Caki2 (cell line): Measurements from ENCODE around the gene FOXN1. TPM values are rescaled to one million over a fixed set of nuclear protein-coding genes. Genes with fewer than 3 reads are reported as not detected.

Experiments
- DNase-seq: peaks from one replicate; pipeline ENCODE4 v3.0.0-alpha.2; 2015; ENCODE audit warnings: low read depth
- in situ Hi-C: cut with HindIII; loops from 2 replicates; pipeline ENCODE4 v1.10.0; 2016; ENCODE audit warnings: low sequenced_read_pairs, low pct_unique_long_range_greater_than_20kb, mixed read lengths
- total RNA-seq: library from RNA; depleted of rRNA; stranded (reverse); fragments of >200 nt; shearing (Covaris generic); gene quantifications from 2 replicates; pipeline ENCODE4 v1.2.3, GENCODE V29; 2014; ENCODE audit warnings: low replicate concordance

The FOXN1 gene
- total RNA-seq, 1 experiment from 2014 or later, result not detected

DNA sequence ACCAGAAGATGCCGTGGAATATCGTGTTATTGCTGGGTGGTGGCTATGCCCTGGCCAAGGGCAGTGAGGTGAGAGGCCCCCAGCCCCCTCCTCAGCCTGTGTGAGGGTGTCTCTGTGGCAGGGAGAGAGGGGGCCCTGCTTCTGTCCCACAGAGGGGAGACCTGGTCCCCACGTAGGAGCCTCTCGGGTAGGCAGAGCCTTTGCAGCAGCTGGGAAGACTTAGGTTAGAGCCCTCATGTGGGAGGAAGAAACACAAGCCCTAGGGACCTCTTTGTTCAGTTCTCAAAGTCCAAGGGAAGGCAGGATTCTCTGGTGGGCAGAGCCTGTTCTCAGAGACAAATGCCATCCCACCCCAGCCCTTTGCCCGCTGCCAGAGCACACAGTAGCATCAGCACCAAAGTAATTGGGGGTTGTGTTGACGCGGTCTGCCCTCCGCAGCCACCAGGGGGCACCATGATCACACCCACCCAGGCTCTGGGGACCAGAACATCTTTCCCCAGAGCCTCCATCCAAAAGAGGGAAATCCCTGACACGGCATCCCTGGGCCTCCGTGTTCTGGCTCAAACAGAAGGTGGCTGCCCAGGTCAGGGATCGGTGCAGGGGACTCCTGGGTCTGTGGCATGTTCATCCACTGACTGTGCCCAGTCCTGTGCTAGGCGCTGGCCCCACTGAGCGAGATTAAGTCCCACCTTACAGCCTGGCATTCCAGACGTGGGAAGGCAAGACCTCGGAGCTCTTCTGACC is 11.5 kb upstream of the FOXN1 start:
- DNase-seq, result peak; percentile 50
- in situ Hi-C loops, result no loop called here

DNA sequence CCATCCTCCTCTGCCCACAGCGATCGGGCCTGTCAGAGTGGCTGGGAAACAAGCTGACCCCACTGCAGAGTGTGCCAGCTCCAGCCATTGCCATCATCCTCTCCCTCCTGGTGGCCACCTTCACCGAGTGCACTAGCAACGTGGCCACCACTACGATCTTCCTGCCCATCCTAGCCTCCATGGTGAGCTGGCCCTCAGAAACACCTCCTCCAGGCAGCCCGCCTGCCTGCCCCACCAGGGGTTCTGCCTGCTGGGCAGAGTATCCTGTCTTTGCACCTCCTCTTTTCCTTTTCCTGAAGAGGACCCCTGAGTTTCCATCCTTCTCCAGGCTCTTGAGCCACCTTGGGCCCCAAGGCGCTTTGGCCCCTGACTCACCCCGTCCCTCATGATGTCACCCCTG is 10.5 kb upstream of the FOXN1 start:
- in situ Hi-C loops, result no loop called here
- no peak for DNase-seq

DNA sequence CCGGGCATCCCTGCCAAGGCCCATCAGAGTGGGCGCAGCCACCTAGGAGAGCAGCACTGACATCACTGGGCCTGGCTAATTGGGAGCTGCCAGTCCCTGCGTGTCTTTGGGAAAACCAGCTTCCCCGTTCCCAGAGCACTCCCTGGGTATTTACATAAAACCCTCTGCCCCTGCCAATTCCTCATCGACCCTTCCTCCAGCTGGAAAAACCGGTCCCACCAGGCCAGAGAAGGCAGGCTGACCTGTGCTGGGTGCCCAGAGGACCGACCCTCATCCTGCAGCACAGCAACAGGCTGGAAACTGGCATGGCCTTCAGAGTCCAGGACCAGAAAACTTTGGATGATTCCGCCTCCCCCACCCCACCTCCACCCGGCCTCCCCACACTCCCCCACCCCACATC is 8.2 kb upstream of the FOXN1 start:
- in situ Hi-C loops, result no loop called here
- no peak for DNase-seq

DNA sequence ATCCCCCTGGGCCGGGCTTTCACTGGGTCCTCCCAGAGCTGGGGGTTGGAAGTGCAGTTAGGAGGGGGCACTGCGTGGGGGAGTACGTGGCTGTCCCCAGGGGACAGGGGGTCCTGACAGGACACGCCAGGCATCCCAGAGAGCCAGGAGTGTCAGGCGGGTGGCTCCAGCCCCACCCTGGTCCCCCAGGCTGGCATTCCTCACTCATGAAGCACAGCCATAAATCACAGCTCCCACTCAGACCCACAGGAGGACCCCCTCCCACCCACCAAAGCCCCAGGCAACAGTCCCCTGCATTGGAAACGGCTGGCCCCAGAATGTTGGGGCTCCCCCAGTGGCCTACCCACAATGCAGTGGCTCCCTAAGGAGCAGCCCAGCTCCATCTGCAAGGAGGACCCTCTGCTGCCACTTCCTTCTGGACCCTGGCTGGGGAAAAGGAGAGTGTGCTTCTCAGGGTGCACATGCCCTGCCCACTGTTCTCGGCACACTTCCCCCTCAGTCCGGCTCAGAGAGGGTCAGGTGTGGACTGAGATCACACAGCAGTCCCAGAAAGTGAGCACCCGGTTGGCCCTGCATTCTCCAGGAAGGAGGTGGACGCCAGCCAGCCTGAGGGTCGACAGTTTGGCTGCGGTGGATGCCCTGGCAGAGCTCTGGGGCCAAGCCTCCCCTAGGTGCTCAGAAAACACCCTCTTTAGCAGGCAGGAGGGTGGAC is 7.3 kb upstream of the FOXN1 start:
- in situ Hi-C loops, result no loop called here
- no peak for DNase-seq

DNA sequence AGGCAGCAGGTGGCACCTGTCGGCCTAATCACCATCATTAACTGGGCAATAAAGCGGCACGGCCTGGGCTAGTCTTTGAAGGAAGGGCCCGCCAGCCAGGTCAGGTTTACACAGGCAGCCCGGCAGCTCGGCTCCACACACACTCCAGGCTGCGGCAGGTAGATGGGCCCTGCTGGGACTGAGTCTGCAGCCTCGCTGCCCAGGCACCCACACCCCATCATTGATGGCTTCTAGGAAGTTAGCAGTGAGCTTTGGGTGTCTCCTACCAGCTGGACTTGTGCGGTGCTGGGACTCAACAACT is 6.8 kb upstream of the FOXN1 start:
- in situ Hi-C loops, result no loop called here
- DNase-seq, result no peak

DNA sequence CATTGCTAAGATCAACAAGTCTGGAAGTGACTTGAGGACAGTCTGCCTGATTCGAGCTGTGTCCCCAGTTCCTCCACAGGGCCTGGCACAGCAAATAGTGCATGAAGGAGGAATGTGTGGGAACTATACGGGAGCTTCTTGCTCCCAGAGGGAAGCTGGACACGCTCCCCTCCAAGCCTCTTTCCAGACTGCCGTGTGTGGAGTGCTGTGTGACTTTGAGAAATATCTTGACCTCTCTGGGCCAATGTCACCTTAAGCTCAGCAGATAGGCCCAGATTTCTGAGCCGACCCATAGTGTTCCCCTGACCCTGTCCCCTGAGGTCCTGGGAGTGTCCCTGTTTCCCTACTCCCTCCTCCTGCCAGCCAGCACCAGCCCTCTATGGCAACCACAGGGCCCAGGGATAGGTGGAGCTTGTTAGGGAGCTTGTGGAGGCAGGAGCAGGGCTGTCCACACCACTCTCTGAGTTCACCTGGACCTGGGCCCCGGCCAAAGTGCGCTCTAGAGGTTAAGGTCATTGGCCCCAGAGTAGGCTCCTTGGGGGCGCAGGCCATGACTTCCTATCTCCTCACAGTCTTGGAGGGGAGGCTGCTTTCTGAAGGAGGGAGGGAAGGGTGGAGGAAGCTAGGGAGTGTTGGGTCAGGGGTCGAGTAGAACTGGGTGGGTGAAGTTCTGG is 6.3 kb upstream of the FOXN1 start:
- in situ Hi-C loops, result no loop called here

DNA sequence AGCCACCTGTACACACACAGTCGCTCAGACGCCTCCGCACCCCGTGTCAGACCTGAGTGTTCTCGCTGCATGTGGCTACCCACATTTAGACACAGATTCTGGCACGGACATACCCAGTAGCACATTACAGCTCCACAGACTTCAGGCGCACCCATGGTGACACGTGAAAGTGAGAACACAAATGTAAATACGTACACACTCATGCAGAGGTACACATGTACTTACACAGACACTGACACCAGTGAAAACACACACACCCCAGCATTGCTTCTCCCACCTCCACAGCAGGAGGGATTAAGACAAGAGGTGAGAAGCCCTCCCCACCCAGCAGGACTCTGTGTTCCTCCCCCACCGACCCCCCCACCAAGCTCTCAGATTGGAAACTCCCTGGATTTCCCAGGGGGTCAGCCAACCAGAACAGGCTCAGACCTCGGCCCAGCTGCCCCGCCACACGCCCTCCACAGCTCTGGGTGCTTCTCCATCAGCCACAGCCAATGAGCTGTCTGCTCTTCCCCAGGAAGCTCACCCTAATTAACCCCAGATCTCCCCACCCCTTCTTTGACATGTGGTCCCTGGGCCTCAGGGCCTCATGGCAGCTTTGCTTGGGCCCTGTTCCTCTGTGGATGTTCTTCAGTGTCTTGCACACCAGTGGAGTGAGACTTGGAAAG is 5.3 kb upstream of the FOXN1 start:
- DNase-seq, result peak; percentile 40
- in situ Hi-C loops, result no loop called here

More for the DNA sequence above, 6.3 kb upstream of the FOXN1 start:
- DNase-seq, result no peak

DNA sequence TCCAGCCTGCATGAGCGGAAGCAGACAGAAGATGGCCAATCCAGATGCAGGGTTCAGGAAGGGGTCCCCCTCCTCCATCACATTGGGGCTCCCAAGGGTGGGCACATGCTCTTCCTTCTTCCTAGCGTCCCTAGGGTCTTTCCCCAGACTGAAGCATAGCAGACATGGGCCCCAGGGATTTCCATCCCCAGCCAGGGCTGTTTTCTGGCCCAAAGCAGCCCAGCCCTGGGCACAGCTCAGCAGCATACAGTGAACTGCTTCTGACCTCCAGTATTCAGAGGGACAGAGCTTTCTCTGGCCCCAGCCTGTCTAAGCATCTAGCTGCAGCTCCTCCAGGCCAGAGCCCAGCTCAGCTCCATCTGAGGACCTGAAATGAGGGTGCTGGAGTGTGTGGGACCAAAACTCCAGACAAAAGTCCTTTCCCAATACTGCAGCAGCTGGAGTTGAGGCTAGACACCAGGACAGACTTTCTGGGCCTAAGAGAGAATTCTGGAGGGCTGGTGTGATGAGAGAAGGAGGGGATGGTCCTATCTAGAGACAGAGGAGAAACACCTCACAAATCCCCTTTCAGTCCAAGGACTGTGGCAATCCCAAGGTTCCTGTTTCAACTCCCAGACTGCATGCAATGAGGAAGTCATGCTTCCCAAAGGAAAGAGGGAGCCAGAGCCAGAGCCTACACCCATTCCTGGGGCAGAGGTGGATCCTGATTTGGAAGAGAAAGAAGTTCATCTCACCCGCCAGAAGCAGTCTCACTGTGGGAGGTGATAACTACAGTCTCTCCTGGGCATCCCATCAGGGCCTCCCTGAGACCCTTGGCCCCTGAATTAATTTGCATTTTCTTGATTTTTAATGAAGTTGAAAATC is 4.5 kb upstream of the FOXN1 start:
- no peak for DNase-seq
- in situ Hi-C loops, result no loop called here

DNA sequence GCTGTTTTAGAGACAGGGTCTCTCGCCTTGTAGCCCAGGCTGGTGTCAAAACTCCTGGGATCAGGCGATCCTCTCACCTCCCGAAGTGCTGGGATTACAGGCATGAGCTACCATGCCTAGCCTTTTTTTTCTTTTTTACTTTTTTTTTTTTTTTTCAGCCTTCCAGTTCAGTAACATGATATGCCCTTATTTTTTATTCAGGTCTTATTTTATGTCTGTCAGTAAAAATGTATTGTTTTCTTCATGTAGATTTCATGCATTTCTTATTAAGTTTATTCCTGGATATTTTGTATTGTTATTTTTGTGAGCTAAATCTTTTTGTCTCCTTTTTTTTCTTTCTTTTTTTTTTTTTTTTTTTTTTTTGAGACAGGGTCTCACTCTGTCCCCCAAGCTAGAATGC is 2.7 kb upstream of the FOXN1 start:
- in situ Hi-C loops, result no loop called here
- DNase-seq, result no peak

DNA sequence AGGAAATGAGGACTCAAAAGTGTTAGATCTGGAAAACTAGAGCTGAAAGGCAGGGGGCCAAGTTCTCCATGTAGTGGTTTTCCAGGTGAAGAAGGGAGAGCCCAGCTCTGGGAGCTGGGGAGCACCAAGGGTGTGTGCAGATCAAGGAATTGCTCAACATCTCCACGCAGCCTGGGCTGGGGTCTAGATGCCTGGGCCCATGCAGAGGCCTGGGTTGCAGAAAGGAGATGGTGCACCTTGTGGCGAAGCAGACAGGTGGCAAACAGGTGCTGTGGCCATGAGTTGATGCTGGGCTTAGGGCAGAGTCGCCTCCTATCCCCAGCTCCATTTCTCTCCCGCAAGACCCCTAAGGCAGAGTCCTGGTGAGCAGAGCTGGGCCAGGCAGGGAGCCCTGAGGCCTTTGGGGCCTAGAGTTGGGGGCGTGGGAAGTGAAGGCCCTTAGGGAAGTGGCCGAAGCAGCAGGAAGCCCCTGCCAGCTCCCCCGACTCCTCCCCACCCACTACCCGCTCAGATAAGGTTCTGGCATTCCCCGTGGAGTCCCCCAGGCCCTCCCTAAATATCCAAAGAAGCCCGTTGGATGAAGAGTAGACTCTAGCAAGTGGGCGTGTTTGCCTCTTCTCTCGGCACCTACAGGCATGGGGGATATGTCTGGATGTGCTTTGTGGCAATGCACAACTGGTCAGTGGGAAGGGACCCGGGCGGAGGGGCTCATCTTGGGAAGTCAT is 777 bp downstream of the FOXN1 start:
- in situ Hi-C loops, result no loop called here

DNA sequence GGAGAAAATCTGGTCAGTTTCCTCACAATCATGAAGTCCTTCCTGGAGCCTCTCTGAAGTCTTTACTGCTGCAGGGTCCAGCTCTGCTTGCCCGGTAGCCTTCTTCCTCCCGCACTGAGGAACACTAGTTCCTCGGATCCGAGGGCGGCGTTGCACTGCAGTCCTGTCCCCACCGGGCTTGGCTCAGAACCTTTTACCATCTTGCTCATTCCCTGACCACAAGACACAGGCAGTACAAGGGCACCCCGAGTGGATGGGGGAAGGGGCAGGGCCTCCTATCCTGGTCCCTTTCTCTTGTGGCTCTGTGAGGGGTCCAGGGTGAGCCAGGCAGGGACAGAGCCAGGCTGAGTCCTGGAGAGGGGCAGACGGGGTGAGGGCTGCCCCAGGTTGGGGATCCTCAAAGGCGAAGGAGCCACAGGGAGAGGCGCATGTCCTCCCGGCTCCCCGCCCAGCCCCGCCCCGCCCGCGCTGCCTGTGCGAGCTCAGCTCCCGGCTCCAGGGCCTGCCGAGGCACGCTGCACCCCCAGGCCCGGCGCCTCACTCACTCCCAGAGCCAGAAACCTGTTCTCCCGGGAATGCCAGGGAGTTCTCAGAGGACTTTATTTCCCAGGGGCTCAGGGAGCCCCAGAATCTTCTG is 1.5 kb downstream of the FOXN1 start:
- no peak for DNase-seq
- in situ Hi-C loops, result no loop called here

More for the DNA sequence above, 777 bp downstream of the FOXN1 start:
- no peak for DNase-seq

DNA sequence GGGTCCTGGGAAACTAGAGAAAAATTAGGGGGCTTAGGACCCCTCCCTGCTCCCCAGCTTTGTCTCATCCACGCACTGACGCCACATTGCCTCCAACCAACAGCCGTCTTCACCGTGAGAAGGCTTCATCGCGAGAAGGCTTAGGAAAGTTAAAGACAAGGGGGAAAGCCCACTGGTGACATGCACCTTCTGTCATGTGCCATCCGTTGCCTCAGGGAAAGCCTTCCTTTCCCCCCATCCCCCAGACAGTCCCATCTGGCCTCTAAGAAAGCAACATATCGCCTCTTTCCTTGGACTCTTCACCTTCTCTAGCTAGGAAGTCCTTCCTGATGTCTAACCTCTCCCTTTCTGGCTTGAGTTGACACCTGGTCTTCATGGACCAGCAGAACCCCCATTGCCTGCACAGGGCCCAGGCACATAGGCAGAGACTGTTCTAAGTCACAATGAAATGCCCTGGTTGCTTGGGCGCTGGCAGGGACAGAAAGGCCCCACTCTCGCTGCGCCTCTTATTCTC is 2.1 kb downstream of the FOXN1 start:
- DNase-seq, result no peak
- in situ Hi-C loops, result no loop called here

DNA sequence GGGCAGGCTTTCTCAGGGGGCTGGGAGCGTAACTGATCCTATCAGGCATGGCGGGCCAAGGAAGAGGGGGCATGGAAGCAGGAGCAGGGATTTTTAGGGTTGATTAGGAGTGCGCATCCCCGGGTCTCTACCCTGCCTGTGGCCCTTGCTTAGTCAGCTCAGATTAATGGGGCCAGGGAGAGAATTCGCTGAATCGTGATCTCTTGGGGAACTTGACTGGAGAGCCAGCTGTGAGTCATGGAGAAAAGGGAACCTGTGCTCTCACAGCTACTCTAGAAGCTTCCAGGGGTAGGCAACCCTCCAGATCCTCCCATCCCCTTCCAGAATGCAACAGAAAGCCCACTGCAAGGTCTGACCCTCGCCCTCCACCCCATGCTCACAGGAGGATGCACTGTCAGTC is 3.6 kb downstream of the FOXN1 start:
- DNase-seq, result no peak
- in situ Hi-C loops, result no loop called here

DNA sequence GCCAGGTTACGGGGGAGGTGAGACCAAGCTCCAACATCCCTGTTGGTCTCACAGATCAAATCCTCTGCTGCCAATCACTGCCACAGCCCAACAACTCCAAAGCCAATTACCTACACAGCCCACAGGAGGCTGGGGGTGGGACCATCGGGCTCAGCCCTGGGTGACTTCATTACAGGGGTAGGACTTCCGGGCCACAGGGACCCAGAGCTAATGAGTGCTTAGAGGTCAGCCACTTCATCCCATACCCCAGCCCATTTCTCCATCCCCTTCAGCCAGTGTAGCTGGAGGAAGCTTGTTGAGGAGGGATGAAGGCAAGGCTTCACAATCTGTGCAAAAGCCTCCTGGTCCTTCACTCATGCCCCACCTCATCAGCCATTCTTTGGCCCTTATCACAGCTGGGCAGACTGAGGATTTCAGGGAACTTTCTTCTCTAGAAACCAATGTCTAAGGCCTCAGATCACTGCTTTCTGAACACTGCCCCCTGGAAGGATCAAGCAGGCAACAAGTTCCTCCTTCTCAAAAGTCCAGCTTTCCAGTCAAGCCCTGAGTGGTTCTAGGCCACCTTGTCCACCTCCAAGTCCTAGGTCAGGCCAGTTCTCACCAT is 5.8 kb downstream of the FOXN1 start:
- in situ Hi-C loops, result no loop called here
- DNase-seq, result no peak

DNA sequence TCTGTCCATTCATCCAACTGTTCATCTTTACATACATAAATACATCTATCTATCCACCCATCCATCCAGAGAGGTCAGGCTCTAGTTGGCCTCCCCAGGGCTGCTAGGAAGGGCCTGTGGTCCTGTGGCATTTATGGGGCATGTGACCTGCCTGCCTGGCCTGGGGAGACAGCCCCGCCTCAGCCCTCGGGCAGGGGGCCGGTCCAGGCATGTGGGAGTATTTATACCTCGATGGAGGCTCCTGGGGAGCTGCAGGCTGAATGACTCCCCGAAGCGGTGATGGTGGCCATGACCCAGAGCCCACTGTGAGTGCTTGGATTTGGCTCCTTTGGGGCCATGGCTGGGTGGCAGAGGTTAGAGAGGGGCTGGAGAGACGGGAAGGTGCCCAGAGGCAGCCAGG is 7.3 kb downstream of the FOXN1 start:
- DNase-seq, result no peak
- in situ Hi-C loops, result no loop called here

DNA sequence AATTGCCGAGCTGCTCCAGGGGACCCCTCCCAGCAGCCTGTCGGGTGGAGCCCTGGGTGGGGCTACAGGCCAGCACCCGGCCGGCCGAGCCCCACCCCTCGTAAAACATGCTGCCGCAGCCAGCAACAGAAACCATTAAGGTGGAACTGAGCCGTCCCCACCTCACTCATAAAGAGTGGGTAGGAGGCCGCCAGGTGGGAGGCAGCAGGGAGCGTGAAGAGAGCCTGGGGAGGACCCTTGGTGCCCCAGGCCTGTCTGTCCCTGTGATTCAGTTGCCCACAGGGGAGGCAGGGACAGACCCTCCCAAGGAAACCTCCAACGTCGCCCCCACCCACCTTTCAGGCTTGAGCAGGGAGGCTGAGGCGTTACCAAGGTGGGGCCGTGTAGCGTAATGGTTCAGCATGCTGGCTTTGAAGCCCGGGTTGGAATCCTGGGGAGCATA is 8.4 kb downstream of the FOXN1 start:
- DNase-seq, result no peak
- in situ Hi-C loops, result no loop called here

DNA sequence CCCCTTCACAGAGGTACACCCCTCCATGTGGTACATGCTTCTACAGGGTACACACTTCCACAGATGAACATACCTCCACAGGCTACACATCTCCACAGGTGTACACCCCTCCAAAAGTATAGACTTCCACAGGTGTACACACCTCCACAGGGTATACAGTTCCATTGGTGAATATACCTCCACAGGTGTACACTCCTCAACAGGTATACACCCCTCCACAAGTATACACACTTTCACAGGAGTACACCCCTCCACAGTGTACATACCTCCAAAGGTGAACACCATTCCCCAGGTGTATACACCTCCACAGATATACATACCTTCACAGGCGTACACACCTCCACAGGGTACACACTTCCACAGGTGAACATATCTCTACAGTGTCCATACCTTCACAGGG is 9.4 kb downstream of the FOXN1 start:
- in situ Hi-C loops, result no loop called here
- no peak for DNase-seq
